Naive thymus-derived CD4-positive, alpha-beta T cell (primary cell): ENCODE measurements around the gene PRKN. TPM values are rescaled to one million over a fixed set of nuclear protein-coding genes. Genes with fewer than 3 reads are reported as not detected.
A peak's percentile ranks its signal among the peaks of the same experiment; 100 is the strongest.

Source experiments
- ATAC-seq: fragments of 150-1000 bp; cut with Tn5 transposase; 2 replicates; pipeline ENCODE4 v1.10.0; 2021; ENCODE audit warnings: mild to moderate bottlenecking, moderate library complexity
- CTCF ChIA-PET: fragments of 350-600 bp; sonication (Branson Sonifier 250); formaldehyde crosslinking; loops from one replicate; lab custom pipeline; 2021; ENCODE audit warnings: antibody characterized with exemption; lab: Charles Lee
- POLR2A ChIA-PET: fragments of 350-600 bp; sonication (Branson Sonifier 250); formaldehyde crosslinking; loops from one replicate; lab custom pipeline; 2021; ENCODE audit warnings: antibody characterized with exemption, inconsistent platforms; lab: Charles Lee
- DNase-seq, 9 donors: peaks; one replicate each; pipeline versions ENCODE4 v3.0.0 to v3.0.0-alpha.2; 2020 to 2022; ENCODE audit warnings: mixed read lengths in 1 of 9
- H3K27ac ChIP-seq: one replicate; pipeline ENCODE4 v1.7.0; 2013; ENCODE audit warnings: mild to moderate bottlenecking, low read depth, low read length, moderate library complexity
- H3K27me3 ChIP-seq, 2 donors: one replicate each; pipeline ENCODE4 v1.7.0; 2013; ENCODE audit warnings: low read length in 2 of 2, mild to moderate bottlenecking in 2 of 2, moderate library complexity in 2 of 2; ENCODE audit not compliant: control insufficient read depth in 2 of 2, insufficient read depth in 2 of 2
- H3K36me3 ChIP-seq, 3 experiments: 1 replicate in 2 of 3; 2 replicates in 1 of 3; pipeline ENCODE4 v1.7.0; 2013; ENCODE audit warnings: low read length in 3 of 3, mild to moderate bottlenecking in 3 of 3, moderate library complexity in 1 of 3; ENCODE audit not compliant: insufficient read depth in 3 of 3, control insufficient read depth in 2 of 3
- H3K4me1 ChIP-seq, 2 donors: one replicate each; pipeline ENCODE4 v1.7.0; 2013; ENCODE audit warnings: low read length in 2 of 2, mild to moderate bottlenecking in 2 of 2, moderate library complexity in 1 of 2; ENCODE audit not compliant: control insufficient read depth in 2 of 2, insufficient read depth in 2 of 2
- H3K4me3 ChIP-seq: 2 replicates; pipeline ENCODE4 v1.7.0; 2013; ENCODE audit warnings: mild to moderate bottlenecking, low read length
- H3K9me3 ChIP-seq, 3 experiments: 1 replicate in 2 of 3; 2 replicates in 1 of 3; pipeline ENCODE4 v1.7.0; 2013; ENCODE audit warnings: low read length in 3 of 3; ENCODE audit not compliant: control insufficient read depth in 2 of 3
- H3K27ac Mint-ChIP-seq, 9 donors: one replicate each; pipeline ENCODE4 v1.8.0; 2020 to 2022; ENCODE audit warnings: mixed read lengths in 9 of 9, mild to moderate bottlenecking in 8 of 9, moderate library complexity in 5 of 9, inconsistent platforms in 2 of 9
- H3K27me3 Mint-ChIP-seq, 5 donors: one replicate each; pipeline ENCODE4 v1.8.0; 2021 to 2022; ENCODE audit warnings: mixed read lengths in 5 of 5, mild to moderate bottlenecking in 1 of 5
- H3K36me3 Mint-ChIP-seq, 5 donors: one replicate each; pipeline ENCODE4 v1.8.0; 2020 to 2022; ENCODE audit warnings: mixed read lengths in 5 of 5, mild to moderate bottlenecking in 3 of 5, inconsistent platforms in 1 of 5
- H3K4me1 Mint-ChIP-seq, 7 donors: one replicate each; pipeline ENCODE4 v1.8.0; 2020 to 2022; ENCODE audit warnings: mixed read lengths in 7 of 7, mild to moderate bottlenecking in 3 of 7, inconsistent platforms in 1 of 7
- H3K4me3 Mint-ChIP-seq, 10 donors: one replicate each; pipeline ENCODE4 v1.8.0; 2020 to 2022; ENCODE audit warnings: mild to moderate bottlenecking in 10 of 10, mixed read lengths in 10 of 10, moderate library complexity in 6 of 10, inconsistent platforms in 2 of 10
- H3K9me3 Mint-ChIP-seq, 11 donors: one replicate each; pipeline ENCODE4 v1.8.0; 2020 to 2022; ENCODE audit warnings: mixed read lengths in 11 of 11, mild to moderate bottlenecking in 4 of 11, inconsistent platforms in 1 of 11, moderate library complexity in 1 of 11
- intact Hi-C, 2 donors: fragments of 100-400 bp; cut with micrococcal nuclease; formaldehyde crosslinking; loops; one replicate each; pipeline ENCODE4 v1.15.1; 2023
- polyA plus RNA-seq, 2 donors: library from polyadenylated mRNA; unstranded; fragments of 300-500 nt; fragmentation: Illumina TruSeq; gene quantifications; one replicate each; pipeline ENCODE4 v1.2.3, GENCODE V29; 2021
- total RNA-seq, 6 experiments: library from RNA in 5 of 6; stranded (reverse) in 5 of 6; gene quantifications; 1 replicate in 5 of 6; 2 replicates in 1 of 6; pipeline ENCODE4 v1.2.3 and lab custom pipeline; 2021 to 2026

PRKN gene
- total and polyA plus RNA-seq, 7 experiments from 2014 or later: 0.44 to 10.3 (median 8.1) TPM

DNA sequence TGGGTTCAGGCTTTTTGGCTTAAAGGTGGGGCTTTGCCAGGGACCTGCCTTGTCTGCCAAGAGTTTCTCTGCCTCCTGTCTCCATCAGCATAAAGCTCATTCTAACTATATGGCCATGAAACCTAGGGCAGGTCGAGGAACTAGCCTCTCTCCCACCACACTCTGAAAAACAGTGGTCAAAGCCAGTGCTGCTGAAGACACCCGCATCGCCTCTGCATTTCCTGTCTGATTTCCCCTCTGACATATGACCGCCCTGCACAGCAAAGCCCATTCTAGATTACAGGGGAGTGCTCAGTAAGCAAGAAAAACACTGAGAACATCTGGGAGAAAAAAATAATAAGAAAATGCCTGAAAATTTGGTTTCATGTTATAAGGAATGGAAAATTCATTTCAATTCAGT is 573.6 kb downstream of the PRKN start:
- Mint-ChIP-seq H3K9me3 (peaks cover 0 to 4% (median 0%) of the 10 kb centered on the region in 11 donors), H3K4me3 (no peak overlapping the region), H3K27me3 (no peaks in the 10 kb centered on the region), H3K36me3 (peaks cover 0 to 19% (median 4%) of the 10 kb centered on the region in 5 donors), H3K27ac (no peak overlapping the region), H3K4me1 (peaks cover 0 to 6% (median 0%) of the 10 kb centered on the region in 7 donors)
- no peaks in the 10 kb centered on the region for H3K4me1 ChIP-seq
- ChIA-PET CTCF (no interaction called here), POLR2A (no interaction called here)
- ATAC-seq (no peak), DNase-seq (no peak)
- H3K9me3 ChIP-seq: no peaks in the 10 kb centered on the region
- no peak overlapping the region for H3K27ac ChIP-seq
- no peak overlapping the region for H3K4me3 ChIP-seq
- intact Hi-C loops: no loop called here
- no peaks in the 10 kb centered on the region for H3K36me3 ChIP-seq
- H3K27me3 ChIP-seq: no peaks in the 10 kb centered on the region

DNA sequence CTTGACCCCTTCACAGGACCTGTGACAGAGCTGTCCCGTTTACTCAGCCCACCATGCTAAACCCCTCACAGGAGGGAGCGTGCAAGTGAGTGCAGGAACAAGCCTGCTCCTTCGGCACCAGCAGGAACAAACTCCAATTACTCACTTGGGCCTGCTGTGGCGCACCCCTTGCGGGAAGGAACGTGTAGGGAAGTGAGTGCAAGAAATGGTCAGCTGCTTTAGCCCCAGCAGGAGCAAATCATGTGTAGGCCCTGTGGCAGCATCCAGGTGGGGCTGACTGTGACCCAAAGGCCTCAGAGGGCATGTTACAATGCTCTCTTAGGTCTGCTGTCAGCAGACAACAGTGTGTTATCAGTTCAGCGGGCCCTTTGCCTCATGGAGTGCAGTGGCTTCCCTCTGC is 574.4 kb downstream of the PRKN start:
- intact Hi-C loops: no loop called here
- Mint-ChIP-seq H3K9me3 (peaks cover 0 to 4% (median 0%) of the 10 kb centered on the region in 11 donors), H3K27me3 (no peaks in the 10 kb centered on the region), H3K4me3 (no peak overlapping the region), H3K4me1 (peaks cover 0 to 6% (median 0%) of the 10 kb centered on the region in 7 donors), H3K36me3 (peaks cover 0 to 19% (median 4%) of the 10 kb centered on the region in 5 donors), H3K27ac (no peak overlapping the region)
- CTCF ChIA-PET: no interaction called here
- DNase-seq (no peak), ATAC-seq (no peak)
- Histone ChIP-seq H3K4me3 (no peak overlapping the region), H3K4me1 (no peaks in the 10 kb centered on the region), H3K27me3 (no peaks in the 10 kb centered on the region), H3K36me3 (no peaks in the 10 kb centered on the region), H3K9me3 (no peaks in the 10 kb centered on the region), H3K27ac (no peak overlapping the region)
- POLR2A ChIA-PET: no interaction called here

DNA sequence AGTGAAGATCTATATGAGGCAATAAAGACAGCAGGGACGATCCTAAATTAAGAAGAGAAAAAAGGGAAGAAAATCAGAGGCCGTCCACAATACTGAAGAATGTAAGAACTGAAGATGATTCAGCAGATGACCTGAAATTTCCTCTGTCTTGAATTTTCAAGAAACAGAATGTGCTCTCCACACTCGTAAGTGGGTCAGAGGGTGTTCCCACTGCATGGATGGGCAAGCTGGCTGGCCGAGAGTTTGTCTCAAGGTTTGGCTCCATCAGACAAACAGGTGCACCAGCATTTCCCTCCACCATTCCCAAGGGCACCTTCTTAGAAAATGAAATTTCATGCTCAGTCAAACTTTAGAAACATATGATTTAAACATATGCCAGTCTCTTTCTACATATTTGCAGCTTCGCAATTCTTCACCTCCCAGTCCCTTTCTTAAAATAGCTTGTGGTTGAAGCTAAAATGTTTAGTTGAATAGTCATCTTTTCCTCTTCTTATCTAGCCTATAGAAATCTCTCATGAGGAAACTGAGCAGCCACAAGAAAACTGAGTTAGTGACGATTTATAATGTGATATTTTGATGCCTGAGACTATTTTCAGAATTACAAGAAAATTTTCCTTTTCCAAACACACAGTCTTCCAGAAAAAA is 576.4 kb downstream of the PRKN start:
- no peaks in the 10 kb centered on the region for H3K27me3 Mint-ChIP-seq
- Histone ChIP-seq H3K9me3 (no peaks in the 10 kb centered on the region), H3K4me3 (no peak overlapping the region)

DNA sequence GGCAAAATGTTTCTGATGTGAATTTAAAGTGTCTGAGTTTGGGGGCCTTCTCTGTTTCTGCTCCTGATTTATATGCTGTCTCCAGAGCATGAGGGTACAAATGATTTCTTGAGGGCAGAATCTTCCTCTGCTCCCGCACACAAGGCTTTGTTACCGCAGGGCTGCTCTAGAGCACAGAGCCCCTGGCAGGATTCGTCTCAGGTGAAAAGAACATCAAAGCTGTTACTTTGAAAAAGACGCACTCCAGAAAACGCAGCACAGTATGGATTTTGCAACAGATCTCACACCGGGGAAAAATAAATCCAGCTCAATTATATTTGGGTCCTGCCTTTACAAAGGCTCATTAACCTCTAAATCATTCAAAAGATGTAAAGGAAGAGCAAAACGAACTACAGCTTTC is 577.3 kb downstream of the PRKN start:
- Histone ChIP-seq H3K4me3 (no peak overlapping the region), H3K27ac (no peak overlapping the region), H3K4me1 (no peaks in the 10 kb centered on the region), H3K9me3 (no peaks in the 10 kb centered on the region), H3K36me3 (no peaks in the 10 kb centered on the region), H3K27me3 (no peaks in the 10 kb centered on the region)
- Mint-ChIP-seq H3K27me3 (no peaks in the 10 kb centered on the region), H3K4me1 (peaks cover 0 to 3% (median 0%) of the 10 kb centered on the region in 7 donors), H3K4me3 (no peak overlapping the region), H3K9me3 (peaks cover 0 to 4% (median 0%) of the 10 kb centered on the region in 11 donors), H3K27ac (no peak overlapping the region), H3K36me3 (peaks cover 0 to 20% (median 4%) of the 10 kb centered on the region in 5 donors)
- DNase-seq (no peak), ATAC-seq (no peak)
- intact Hi-C loops: no loop called here
- POLR2A ChIA-PET: no interaction called here
- CTCF ChIA-PET: no interaction called here

More for the DNA sequence above, 576.4 kb downstream of the PRKN start:
- H3K36me3 Mint-ChIP-seq: peaks cover 0 to 19% (median 4%) of the 10 kb centered on the region in 5 donors
- H3K36me3 ChIP-seq: no peaks in the 10 kb centered on the region
- ChIA-PET CTCF (no interaction called here), POLR2A (no interaction called here)
- peaks cover 0 to 4% (median 0%) of the 10 kb centered on the region in 11 donors for H3K9me3 Mint-ChIP-seq
- no peaks in the 10 kb centered on the region for H3K27me3 ChIP-seq
- peaks cover 0 to 3% (median 0%) of the 10 kb centered on the region in 7 donors for H3K4me1 Mint-ChIP-seq
- no peak overlapping the region for H3K27ac Mint-ChIP-seq
- DNase-seq (no peak), ATAC-seq (peak; percentile 40)
- H3K27ac ChIP-seq: no peak overlapping the region
- intact Hi-C loops: no loop called here
- H3K4me3 Mint-ChIP-seq: no peak overlapping the region
- H3K4me1 ChIP-seq: no peaks in the 10 kb centered on the region

DNA sequence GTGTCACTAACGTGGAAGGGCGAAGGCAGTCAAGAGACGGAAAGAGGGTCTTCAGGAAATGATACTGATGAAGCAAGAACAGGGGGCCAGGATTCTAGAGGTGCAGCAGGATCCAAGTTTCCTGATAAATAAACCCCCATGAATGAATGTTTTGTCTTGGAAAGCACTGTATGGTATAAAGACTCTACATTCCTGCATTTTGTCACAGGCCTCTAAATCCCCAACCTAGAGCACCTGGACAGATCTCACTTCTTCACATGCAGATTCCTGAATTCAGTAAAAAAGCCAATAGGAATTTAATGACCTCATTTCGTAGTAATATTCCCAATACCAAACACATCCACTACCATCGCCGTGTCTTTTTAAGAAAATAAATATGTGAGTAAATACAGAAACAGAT is 577.8 kb downstream of the PRKN start:
- Histone ChIP-seq H3K27ac (no peak overlapping the region), H3K4me3 (no peak overlapping the region), H3K36me3 (no peaks in the 10 kb centered on the region), H3K27me3 (no peaks in the 10 kb centered on the region), H3K9me3 (no peaks in the 10 kb centered on the region), H3K4me1 (no peaks in the 10 kb centered on the region)
- H3K36me3 Mint-ChIP-seq: peaks cover 0 to 22% (median 4%) of the 10 kb centered on the region in 5 donors
- DNase-seq (no peak), ATAC-seq (no peak)
- no peak overlapping the region for H3K27ac Mint-ChIP-seq
- ChIA-PET CTCF (no interaction called here), POLR2A (no interaction called here)
- no peaks in the 10 kb centered on the region for H3K27me3 Mint-ChIP-seq
- H3K4me1 Mint-ChIP-seq: peaks cover 0 to 4% (median 0%) of the 10 kb centered on the region in 7 donors
- intact Hi-C loops: no loop called here
- peaks cover 0 to 4% (median 0%) of the 10 kb centered on the region in 11 donors for H3K9me3 Mint-ChIP-seq
- H3K4me3 Mint-ChIP-seq: no peak overlapping the region

DNA sequence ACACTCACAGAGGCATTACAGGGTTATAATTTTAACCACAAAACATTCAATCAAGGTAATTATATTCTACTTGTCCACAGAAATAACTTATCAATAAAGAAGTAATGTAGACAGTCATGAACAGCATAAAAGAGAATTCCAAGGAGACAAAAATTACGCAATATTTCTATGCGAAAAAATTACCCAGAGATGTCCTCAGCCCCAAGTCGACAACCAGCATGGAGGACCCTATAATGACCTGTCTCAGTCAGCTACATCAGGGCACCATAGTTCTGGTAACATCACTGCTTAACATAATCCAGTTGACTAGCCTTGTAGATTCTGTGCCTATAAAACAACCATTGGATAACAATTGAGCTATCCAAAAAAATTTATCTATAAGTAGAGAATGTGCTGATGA is 579.8 kb downstream of the PRKN start:
- no peak overlapping the region for H3K4me3 Mint-ChIP-seq
- peaks cover 0 to 4% (median 0%) of the 10 kb centered on the region in 7 donors for H3K4me1 Mint-ChIP-seq
- H3K9me3 Mint-ChIP-seq: peaks cover 0 to 14% (median 0%) of the 10 kb centered on the region in 11 donors
- no peak overlapping the region for H3K27ac Mint-ChIP-seq
- Histone ChIP-seq H3K9me3 (no peaks in the 10 kb centered on the region), H3K4me3 (no peak overlapping the region), H3K27ac (no peak overlapping the region), H3K36me3 (no peaks in the 10 kb centered on the region), H3K27me3 (no peaks in the 10 kb centered on the region), H3K4me1 (no peaks in the 10 kb centered on the region)
- no peak for DNase-seq
- H3K27me3 Mint-ChIP-seq: no peaks in the 10 kb centered on the region
- peaks cover 0 to 25% (median 0%) of the 10 kb centered on the region in 5 donors for H3K36me3 Mint-ChIP-seq
- ATAC-seq: no peak
- POLR2A ChIA-PET: no interaction called here
- intact Hi-C loops: no loop called here
- CTCF ChIA-PET: no interaction called here

DNA sequence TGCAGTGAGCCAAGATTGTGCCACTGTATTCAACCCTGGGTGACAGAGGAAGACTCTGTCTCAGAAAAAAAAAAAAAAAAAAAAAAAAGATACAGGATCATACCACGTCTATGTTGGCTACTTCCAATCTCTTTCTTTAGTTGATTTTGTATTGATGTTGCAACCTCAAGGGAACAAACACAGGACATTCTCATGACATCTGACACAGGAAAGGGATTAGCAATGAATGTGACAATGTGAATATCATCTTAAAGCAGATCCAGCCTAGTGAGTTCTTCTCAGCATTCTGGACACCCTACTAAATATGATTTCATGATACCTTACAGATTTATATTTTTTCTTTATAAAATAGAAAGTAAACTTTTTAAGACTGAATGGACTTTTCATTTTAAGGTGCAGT is 580.3 kb downstream of the PRKN start:
- POLR2A ChIA-PET: no interaction called here
- peaks cover 0 to 4% (median 0%) of the 10 kb centered on the region in 7 donors for H3K4me1 Mint-ChIP-seq
- Histone ChIP-seq H3K27ac (no peak overlapping the region), H3K4me3 (no peak overlapping the region), H3K4me1 (no peaks in the 10 kb centered on the region), H3K9me3 (no peaks in the 10 kb centered on the region), H3K27me3 (no peaks in the 10 kb centered on the region), H3K36me3 (no peaks in the 10 kb centered on the region)
- CTCF ChIA-PET: no interaction called here
- H3K4me3 Mint-ChIP-seq: no peak overlapping the region
- ATAC-seq: no peak
- no peak overlapping the region for H3K27ac Mint-ChIP-seq
- H3K9me3 Mint-ChIP-seq: peaks cover 0 to 14% (median 0%) of the 10 kb centered on the region in 11 donors
- no peak for DNase-seq
- peaks cover 0 to 21% (median 0%) of the 10 kb centered on the region in 5 donors for H3K36me3 Mint-ChIP-seq
- intact Hi-C loops: no loop called here
- H3K27me3 Mint-ChIP-seq: no peaks in the 10 kb centered on the region
